GM12891 (cell line): Measurements from ENCODE around the gene BARHL2.

Experiments used
- DNase-seq: peaks from one replicate; pipeline ENCODE4 v3.0.0; 2011; ENCODE audit warnings: low spot score; ENCODE audit not compliant: insufficient read length
- FAIRE-seq: peaks from 2 replicates; lab custom pipeline; 2011; peaks lifted over from hg19 to GRCh38; lab: Jason Lieb, UNC
- PAX5 ChIP-seq: IDR thresholded peaks from 2 replicates; pipeline ENCODE4 v1.6.1; 2011; ENCODE audit warnings: low read length, moderate library complexity, mild to moderate bottlenecking; ENCODE audit not compliant: insufficient read depth, severe bottlenecking
- POLR2A ChIP-seq: IDR thresholded peaks from 2 replicates; pipeline ENCODE4 v1.6.1; 2011; ENCODE audit warnings: low read depth, low read length, control low read depth
- POLR2AphosphoS5 ChIP-seq: IDR thresholded peaks from 2 replicates; pipeline ENCODE4 v1.6.1; 2011; ENCODE audit warnings: low read depth, low read length, control low read depth
- POU2F2 ChIP-seq: IDR thresholded peaks from 2 replicates; pipeline ENCODE4 v1.6.1; 2011; ENCODE audit warnings: low read depth, mild to moderate bottlenecking, control low read depth, low read length, moderate library complexity
- SPI1 ChIP-seq: IDR thresholded peaks from 2 replicates; pipeline ENCODE4 v1.6.1; 2011; ENCODE audit warnings: low read depth, low read length, control low read depth
- TAF1 ChIP-seq: IDR thresholded peaks from 2 replicates; pipeline ENCODE4 v1.6.1; 2011; ENCODE audit warnings: low read depth, low read length, control low read depth

The BARHL2 gene

GRCh38 chr1:90719330-90720144, 2.4 kb upstream of the BARHL2 start:
- TF ChIP-seq PAX5 = no peak
- no peak for TF ChIP-seq POLR2A
- no peak for TF ChIP-seq POU2F2
- TF ChIP-seq TAF1 = no peak
- TF ChIP-seq POLR2AphosphoS5 = no peak
- no peak for TF ChIP-seq SPI1

GRCh38 chr1:90718411-90719329, 1.6 kb upstream of the BARHL2 start:
- DNase-seq (no peak), FAIRE-seq (no peak)
- no peak for TF ChIP-seq PAX5
- no peak for TF ChIP-seq TAF1
- no peak for TF ChIP-seq POLR2AphosphoS5
- no peak for TF ChIP-seq SPI1
- TF ChIP-seq POLR2A = no peak
- no peak for TF ChIP-seq POU2F2

More at GRCh38 chr1:90719330-90720144, 2.4 kb upstream of the BARHL2 start:
- FAIRE-seq (no peak), DNase-seq (no peak)

- no peak for FAIRE-seq
- TF ChIP-seq POU2F2 (no peak), TAF1 (no peak), POLR2AphosphoS5 (no peak)
- no peak for DNase-seq
These were observed 736 bp upstream of the BARHL2 start for GRCh38 chr1:90717665-90718410.

- TF ChIP-seq PAX5 (no peak), SPI1 (no peak), POLR2A (no peak), TAF1 (no peak), POLR2AphosphoS5 (no peak), POU2F2 (no peak)
- no peak for FAIRE-seq
- DNase-seq = no peak
These were observed 208 bp upstream of the BARHL2 start for GRCh38 chr1:90717356-90717664.

- FAIRE-seq (no peak), DNase-seq (no peak)
- no peak for TF ChIP-seq TAF1
- no peak for TF ChIP-seq PAX5
- TF ChIP-seq POLR2A = no peak
- TF ChIP-seq POU2F2 = no peak
- TF ChIP-seq POLR2AphosphoS5 = no peak
- no peak for TF ChIP-seq SPI1
These were observed 905 bp downstream of the BARHL2 start for GRCh38 chr1:90716243-90716551.

- FAIRE-seq (no peak), DNase-seq (no peak)
- TF ChIP-seq SPI1 (no peak), PAX5 (no peak), POLR2AphosphoS5 (no peak), POU2F2 (no peak), TAF1 (no peak)
These were observed 1.8 kb downstream of the BARHL2 start for GRCh38 chr1:90715309-90715708.

GRCh38 chr1:90714521-90714951, 2.6 kb downstream of the BARHL2 start:
- DNase-seq (no peak), FAIRE-seq (no peak)
- no peak for TF ChIP-seq TAF1
- no peak for TF ChIP-seq SPI1
- TF ChIP-seq POU2F2 = no peak
- no peak for TF ChIP-seq POLR2AphosphoS5
- no peak for TF ChIP-seq PAX5
- no peak for TF ChIP-seq POLR2A

- TF ChIP-seq TAF1 (no peak), PAX5 (no peak), POU2F2 (no peak)
- no peak for DNase-seq
- FAIRE-seq = no peak
These were observed 3.2 kb downstream of the BARHL2 start for GRCh38 chr1:90713741-90714509.

- DNase-seq (no peak), FAIRE-seq (no peak)
- TF ChIP-seq PAX5 = no peak
- no peak for TF ChIP-seq TAF1
- no peak for TF ChIP-seq POLR2A
- no peak for TF ChIP-seq POU2F2
- TF ChIP-seq POLR2AphosphoS5 = no peak
- TF ChIP-seq SPI1 = no peak
These were observed 4.0 kb downstream of the BARHL2 start for GRCh38 chr1:90712915-90713730.
